Mammary epithelial cell (primary cell): ENCODE data around the gene AARSD1.

Source experiments
- EZH2 ChIP-seq: IDR thresholded peaks from 2 replicates; pipeline ENCODE4 v1.6.1; 2012; ENCODE audit warnings: low read length, inconsistent platforms, borderline replicate concordance
- TF ChIP-seq, protein P1 (sequence below), 2 donors: IDR thresholded peaks in 1 of 2; conservative IDR thresholded peaks in 1 of 2; 2 replicates each; pipeline ENCODE4 v1.5.1; 2011 to 2012; ENCODE audit warnings: inconsistent platforms in 2 of 2, low read length in 2 of 2, mild to moderate bottlenecking in 2 of 2, control low read depth in 1 of 2, low read depth in 1 of 2; ENCODE audit not compliant: insufficient read depth in 1 of 2; ENCODE audit errors: extremely low read depth in 1 of 2

DNA sequence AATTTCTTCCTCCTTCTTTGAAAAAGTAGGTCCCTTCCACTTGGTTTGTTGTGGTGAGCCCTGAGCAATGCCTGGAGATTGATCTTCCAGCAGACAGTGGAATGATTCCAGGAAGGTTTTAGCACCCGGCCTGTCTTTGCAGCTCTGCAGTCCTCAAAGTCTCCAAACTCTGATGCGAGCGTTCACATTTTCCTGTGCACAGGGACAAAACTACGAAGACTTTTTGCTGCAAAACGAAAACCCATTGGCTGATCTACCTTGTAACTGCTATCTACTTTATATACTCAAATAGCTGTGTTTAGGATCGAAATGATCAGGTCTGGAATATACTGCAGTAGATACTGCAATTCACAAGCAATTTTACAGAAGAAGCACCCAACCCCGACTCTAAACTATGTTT, 42.0 kb downstream of the AARSD1 start:
- TF ChIP-seq, protein P1, sequence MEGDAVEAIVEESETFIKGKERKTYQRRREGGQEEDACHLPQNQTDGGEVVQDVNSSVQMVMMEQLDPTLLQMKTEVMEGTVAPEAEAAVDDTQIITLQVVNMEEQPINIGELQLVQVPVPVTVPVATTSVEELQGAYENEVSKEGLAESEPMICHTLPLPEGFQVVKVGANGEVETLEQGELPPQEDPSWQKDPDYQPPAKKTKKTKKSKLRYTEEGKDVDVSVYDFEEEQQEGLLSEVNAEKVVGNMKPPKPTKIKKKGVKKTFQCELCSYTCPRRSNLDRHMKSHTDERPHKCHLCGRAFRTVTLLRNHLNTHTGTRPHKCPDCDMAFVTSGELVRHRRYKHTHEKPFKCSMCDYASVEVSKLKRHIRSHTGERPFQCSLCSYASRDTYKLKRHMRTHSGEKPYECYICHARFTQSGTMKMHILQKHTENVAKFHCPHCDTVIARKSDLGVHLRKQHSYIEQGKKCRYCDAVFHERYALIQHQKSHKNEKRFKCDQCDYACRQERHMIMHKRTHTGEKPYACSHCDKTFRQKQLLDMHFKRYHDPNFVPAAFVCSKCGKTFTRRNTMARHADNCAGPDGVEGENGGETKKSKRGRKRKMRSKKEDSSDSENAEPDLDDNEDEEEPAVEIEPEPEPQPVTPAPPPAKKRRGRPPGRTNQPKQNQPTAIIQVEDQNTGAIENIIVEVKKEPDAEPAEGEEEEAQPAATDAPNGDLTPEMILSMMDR (conservative IDR thresholded peaks at IDR 0.05 in 1 of 2, IDR thresholded peaks at IDR 0.05 in 1 of 2; ENCODE audit: extremely low read depth in 1 of 2, insufficient read depth in 1 of 2, low read depth in 1 of 2, low read length in 2 of 2) = no peak
- no peak for TF ChIP-seq EZH2
